Liver (tissue), 9 donors: ENCODE data around the gene ATIC. TPM values are rescaled to one million over a fixed set of nuclear protein-coding genes. Genes with fewer than 3 reads are reported as not detected.

Source experiments
- DNase-seq: peaks from one replicate; pipeline ENCODE4 v3.0.0-alpha.2; 2017; ENCODE audit warnings: low spot score
- H3K27ac ChIP-seq, 2 donors: one replicate each; pipeline ENCODE4 v1.7.0; 2013; ENCODE audit warnings: inconsistent platforms in 2 of 2, low read length in 2 of 2, control low read depth in 1 of 2, low read depth in 1 of 2, mild to moderate bottlenecking in 1 of 2
- H3K27me3 ChIP-seq, 4 donors: one replicate each; pipeline versions ENCODE4 v1.6.1 to v1.7.0; 2013; ENCODE audit warnings: low read length in 3 of 4, inconsistent platforms in 1 of 4, mild to moderate bottlenecking in 1 of 4, moderate library complexity in 1 of 4; ENCODE audit not compliant: control insufficient read depth in 4 of 4, insufficient read depth in 4 of 4
- H3K36me3 ChIP-seq, 4 donors: one replicate each; pipeline versions ENCODE4 v1.6.1 to v1.7.0; 2013; ENCODE audit warnings: low read length in 3 of 4, mild to moderate bottlenecking in 3 of 4, low read depth in 1 of 4, moderate library complexity in 1 of 4; ENCODE audit not compliant: control insufficient read depth in 4 of 4, insufficient read depth in 3 of 4
- H3K4me1 ChIP-seq, 4 donors: one replicate each; pipeline versions ENCODE4 v1.6.1 to v1.7.0; 2013; ENCODE audit warnings: low read length in 3 of 4, mild to moderate bottlenecking in 3 of 4, moderate library complexity in 1 of 4; ENCODE audit not compliant: control insufficient read depth in 4 of 4, insufficient read depth in 4 of 4
- H3K4me3 ChIP-seq, 3 donors: one replicate each; pipeline versions ENCODE4 v1.6.1 to v1.7.0; 2013; ENCODE audit warnings: low read length in 3 of 3, control low read depth in 1 of 3, low read depth in 1 of 3, mild to moderate bottlenecking in 1 of 3
- H3K9ac ChIP-seq, 2 donors: one replicate each; pipeline ENCODE4 v1.7.0; 2013; ENCODE audit warnings: low read length in 2 of 2, mild to moderate bottlenecking in 2 of 2, moderate library complexity in 2 of 2, control low read depth in 1 of 2, low read depth in 1 of 2
- H3K9me3 ChIP-seq, 4 donors: one replicate each; pipeline versions ENCODE4 v1.6.1 to v1.7.0; 2013; ENCODE audit warnings: low read length in 3 of 4; ENCODE audit not compliant: control insufficient read depth in 4 of 4
- ATF3 ChIP-seq: IDR thresholded peaks from 2 replicates; pipeline ENCODE4 v1.6.1; 2016; ENCODE audit warnings: antibody characterized with exemption
- CTCF ChIP-seq: fragments of 150-350 bp; IDR thresholded peaks from 2 replicates; pipeline ENCODE4 v1.5.1; 2017; ENCODE audit warnings: improper control_type of control experiment, low read depth, low read length; ENCODE audit not compliant: missing input control
- EGR1 ChIP-seq, 2 donors: IDR thresholded peaks; 2 replicates each; pipeline ENCODE4 v1.6.1; 2016 to 2018; ENCODE audit warnings: antibody characterized with exemption in 2 of 2, low read depth in 2 of 2
- FOXA1 ChIP-seq: IDR thresholded peaks from 2 replicates; pipeline ENCODE4 v1.6.1; 2016; ENCODE audit warnings: antibody characterized with exemption
- FOXA2 ChIP-seq: IDR thresholded peaks from 2 replicates; pipeline ENCODE4 v1.6.1; 2016; ENCODE audit warnings: antibody characterized with exemption
- GABPA ChIP-seq, 2 donors: IDR thresholded peaks in 1 of 2; conservative IDR thresholded peaks in 1 of 2; 2 replicates each; pipeline ENCODE4 v1.6.1; 2016; ENCODE audit warnings: antibody characterized with exemption in 2 of 2, mild to moderate bottlenecking in 1 of 2, moderate library complexity in 1 of 2
- HNF4A ChIP-seq, 2 donors: conservative IDR thresholded peaks; 2 replicates each; pipeline ENCODE4 v1.6.1; 2016; ENCODE audit warnings: antibody characterized with exemption in 2 of 2, mild to moderate bottlenecking in 2 of 2
- HNF4G ChIP-seq: IDR thresholded peaks from 2 replicates; pipeline ENCODE4 v1.6.1; 2016; ENCODE audit warnings: antibody characterized with exemption
- JUND ChIP-seq, 2 donors: IDR thresholded peaks; 2 replicates each; pipeline ENCODE4 v1.6.1; 2016; ENCODE audit warnings: antibody characterized with exemption in 2 of 2
- MAX ChIP-seq: IDR thresholded peaks from 2 replicates; pipeline ENCODE4 v1.6.1; 2016; ENCODE audit warnings: antibody characterized with exemption
- NR2F2 ChIP-seq: IDR thresholded peaks from 2 replicates; pipeline ENCODE4 v1.6.1; 2016; ENCODE audit warnings: antibody characterized with exemption
- RAD21 ChIP-seq, 2 donors: IDR thresholded peaks; 2 replicates each; pipeline ENCODE4 v1.6.1; 2016; ENCODE audit warnings: antibody characterized with exemption in 2 of 2, mild to moderate bottlenecking in 2 of 2
- REST ChIP-seq: IDR thresholded peaks from 2 replicates; pipeline ENCODE4 v1.6.1; 2016; ENCODE audit warnings: antibody characterized with exemption, mild to moderate bottlenecking
- RXRA ChIP-seq, 2 donors: IDR thresholded peaks; 2 replicates each; pipeline ENCODE4 v1.6.1; 2017 to 2018; ENCODE audit warnings: antibody characterized with exemption in 2 of 2, mild to moderate bottlenecking in 1 of 2
- SP1 ChIP-seq: IDR thresholded peaks from 2 replicates; pipeline ENCODE4 v1.6.1; 2018; ENCODE audit warnings: antibody characterized with exemption, mild to moderate bottlenecking
- TAF1 ChIP-seq: conservative IDR thresholded peaks from 2 replicates; pipeline ENCODE4 v1.6.1; 2016; ENCODE audit warnings: antibody characterized with exemption, mild to moderate bottlenecking
- YY1 ChIP-seq: IDR thresholded peaks from 2 replicates; pipeline ENCODE4 v1.6.1; 2016; ENCODE audit warnings: antibody characterized with exemption, mild to moderate bottlenecking
- ZBTB33 ChIP-seq: IDR thresholded peaks from 2 replicates; pipeline ENCODE4 v1.6.1; 2016; ENCODE audit warnings: antibody characterized with exemption
- WGBS: extraction: QIAGEN DNeasy Blood & Tissue Kit; methylation state at CpG from one replicate; pipeline ENCODE4 v1.1.7; 2013; 5-methylcytosine and 5-hydroxymethylcytosine counted together
- polyA plus RNA-seq, 2 donors: library from polyadenylated mRNA; stranded (reverse) in 1 of 2; unstranded in 1 of 2; fragments of 200-250 nt in 1 of 2; fragments of >200 nt in 1 of 2; fragmentation: Nextera tagmentation in 1 of 2; extraction: Ambion mirVana in 1 of 2; gene quantifications; one replicate each; pipeline versions ENCODE4 v1.2.1 to v1.2.3, GENCODE V29; 2013 to 2015
- total RNA-seq, 2 donors: library from RNA; depleted of rRNA; stranded (reverse); fragments of >200 nt; gene quantifications; one replicate each; pipeline ENCODE4 v1.2.3, GENCODE V29; 2014
- donor health status: healthy.
- donor health status: healthy.
- donor health status: healthy.
- donor health status: healthy.
- donor health status: healthy.

ATIC gene
- total and polyA plus RNA-seq, 4 donors = 22.9 to 50.0 (median 36.0) TPM

- TF ChIP-seq REST = no peak
- no peak for TF ChIP-seq EGR1 (IDR thresholded peaks at IDR 0.05; ENCODE audit: low read depth in 2 of 2)
- TF ChIP-seq NR2F2 = no peak
- TF ChIP-seq ZBTB33 = no peak
- TF ChIP-seq FOXA2 = no peak
- TF ChIP-seq ATF3 = no peak
- no peak for TF ChIP-seq RXRA (IDR thresholded peaks at IDR 0.05)
- TF ChIP-seq GABPA (IDR thresholded peaks at IDR 0.05 in 1 of 2, conservative IDR thresholded peaks at IDR 0.05 in 1 of 2) = no peak
- TF ChIP-seq HNF4A (conservative IDR thresholded peaks at IDR 0.05) = no peak
- TF ChIP-seq RAD21 (IDR thresholded peaks at IDR 0.05) = no peak
- TF ChIP-seq YY1 = no peak
- no peak for TF ChIP-seq FOXA1
- no peak for TF ChIP-seq CTCF
- TF ChIP-seq HNF4G = no peak
- no peak for TF ChIP-seq SP1
- TF ChIP-seq JUND (IDR thresholded peaks at IDR 0.05) = no peak
- no peak for TF ChIP-seq TAF1
- no peak for TF ChIP-seq MAX
- no peak for DNase-seq
- no peak overlapping the region for H3K9ac ChIP-seq
- no peak overlapping the region for H3K4me3 ChIP-seq
- H3K9me3 ChIP-seq = no peaks in the 10 kb centered on the region
- H3K4me1 ChIP-seq = no peaks in the 10 kb centered on the region
- peaks cover 3 to 27% (median 19%) of the 10 kb centered on the region in 4 donors for H3K36me3 ChIP-seq
- no peak overlapping the region for H3K27ac ChIP-seq
- WGBS = 94% methylated on average over 3 of the region's 3 CpGs
- H3K27me3 ChIP-seq = no peaks in the 10 kb centered on the region
Observed at GRCh38 chr2:215320102-215320501, 8.2 kb downstream of the ATIC start.
